PC-9 (cell line): ENCODE data around the gene GPR146. TPM values are rescaled to one million over a fixed set of nuclear protein-coding genes. Genes with fewer than 3 reads are reported as not detected.
A peak's percentile ranks its signal among the peaks of the same experiment; 100 is the strongest.

Experiments used
- BruUV-seq: library from RNA; stranded (reverse); fragments of 400-500 nt; replicated peaks from 2 replicates; lab custom pipeline; 2021; lab: Mats Ljungman, UMichigan
- CTCF ChIA-PET: fragments of 300-600 bp; sonication (Branson Sonifier 250); formaldehyde crosslinking; loops from one replicate; lab custom pipeline; 2022; ENCODE audit warnings: antibody characterized with exemption; lab: Charles Lee
- POLR2A ChIA-PET: fragments of 300-600 bp; sonication (Branson Sonifier 250); formaldehyde crosslinking; loops from one replicate; lab custom pipeline; 2022; ENCODE audit warnings: antibody characterized with exemption; ENCODE audit not compliant: unreplicated experiment; lab: Charles Lee
- DNase-seq, 2 experiments: peaks; one replicate each; pipeline versions ENCODE4 v3.0.0 to v3.0.0-alpha.2; 2015 to 2022; ENCODE audit warnings: mixed read lengths in 1 of 2
- H2AFZ ChIP-seq: fragments of 200-600 bp; sonication (generic); 2 replicates; pipeline ENCODE4 v1.8.1; 2017; ENCODE audit warnings: antibody characterized with exemption
- H3F3A ChIP-seq: fragments of 200-600 bp; sonication (generic); 2 replicates; pipeline ENCODE4 v1.8.1; 2017; ENCODE audit warnings: antibody characterized with exemption, mild to moderate bottlenecking, low read depth; ENCODE audit not compliant: insufficient read depth
- H3K27ac ChIP-seq: fragments of 200-600 bp; sonication (generic); 2 replicates; pipeline ENCODE4 v1.6.1; 2016; ENCODE audit warnings: mixed run types
- H3K27me3 ChIP-seq: fragments of 200-600 bp; sonication (generic); 2 replicates; pipeline ENCODE4 v1.6.1; 2016; ENCODE audit warnings: low read depth, mixed run types; ENCODE audit not compliant: insufficient read depth
- H3K36me3 ChIP-seq: fragments of 200-600 bp; sonication (generic); 2 replicates; pipeline ENCODE4 v1.6.1; 2016; ENCODE audit warnings: low read depth, mixed run types
- H3K4me1 ChIP-seq: fragments of 200-600 bp; sonication (generic); replicated peaks from 2 replicates; pipeline ENCODE4 v1.6.1; 2016; ENCODE audit warnings: mixed run types; ENCODE audit not compliant: insufficient read depth
- H3K4me2 ChIP-seq: fragments of 200-600 bp; sonication (generic); 2 replicates; pipeline ENCODE4 v1.6.1; 2017; ENCODE audit warnings: mixed run types
- H3K4me3 ChIP-seq: fragments of 200-600 bp; sonication (generic); 2 replicates; pipeline ENCODE4 v1.6.1; 2016; ENCODE audit warnings: mixed run types
- H3K79me2 ChIP-seq: fragments of 200-600 bp; sonication (generic); 2 replicates; pipeline ENCODE4 v1.6.1; 2017; ENCODE audit warnings: low read depth, mixed run types
- H3K9me2 ChIP-seq: fragments of 200-600 bp; sonication (generic); 2 replicates; pipeline ENCODE4 v1.8.1; 2017; ENCODE audit warnings: mild to moderate bottlenecking; ENCODE audit not compliant: insufficient read depth
- H3K9me3 ChIP-seq: fragments of 200-600 bp; sonication (generic); 2 replicates; pipeline ENCODE4 v1.8.1; 2016; ENCODE audit warnings: low read depth; ENCODE audit not compliant: insufficient read depth
- H4K20me1 ChIP-seq: fragments of 200-600 bp; sonication (generic); 2 replicates; pipeline ENCODE4 v1.8.1; 2017; ENCODE audit not compliant: insufficient read depth
- EZH2 ChIP-seq: fragments of 200-600 bp; sonication (generic); IDR thresholded peaks from 2 replicates; pipeline ENCODE4 v1.8.0; 2017; ENCODE audit warnings: antibody characterized with exemption, low read depth
- intact Hi-C: fragments of 100-400 bp; cut with micrococcal nuclease; formaldehyde crosslinking; loops from one replicate; pipeline ENCODE4 v1.10.0; 2022; ENCODE audit not compliant: unreplicated experiment
- total RNA-seq: library from RNA; stranded (reverse); gene quantifications from 2 replicates; pipeline ENCODE4 v1.2.3, GENCODE V29; 2021
- TF ChIP-seq, protein P1 (sequence below): fragments of 200-600 bp; sonication (generic); conservative IDR thresholded peaks from 2 replicates; pipeline ENCODE4 v1.6.1; 2017; ENCODE audit warnings: mixed run types, antibody characterized with exemption, mild to moderate bottlenecking, moderate library complexity

GPR146 gene
- total RNA-seq, 1 experiment from 2014 or later = 3.4 TPM

- no peak overlapping the region for H2AFZ ChIP-seq
- DNase-seq = no peak
- ChIA-PET POLR2A (no interaction called here), CTCF (no interaction called here)
- no peaks in the 10 kb centered on the region for H3K27me3 ChIP-seq
- H3K4me3 ChIP-seq = no peak overlapping the region
- no peaks in the 10 kb centered on the region for H3K36me3 ChIP-seq
- H3K4me2 ChIP-seq = no peak overlapping the region
- TF ChIP-seq, protein P1, sequence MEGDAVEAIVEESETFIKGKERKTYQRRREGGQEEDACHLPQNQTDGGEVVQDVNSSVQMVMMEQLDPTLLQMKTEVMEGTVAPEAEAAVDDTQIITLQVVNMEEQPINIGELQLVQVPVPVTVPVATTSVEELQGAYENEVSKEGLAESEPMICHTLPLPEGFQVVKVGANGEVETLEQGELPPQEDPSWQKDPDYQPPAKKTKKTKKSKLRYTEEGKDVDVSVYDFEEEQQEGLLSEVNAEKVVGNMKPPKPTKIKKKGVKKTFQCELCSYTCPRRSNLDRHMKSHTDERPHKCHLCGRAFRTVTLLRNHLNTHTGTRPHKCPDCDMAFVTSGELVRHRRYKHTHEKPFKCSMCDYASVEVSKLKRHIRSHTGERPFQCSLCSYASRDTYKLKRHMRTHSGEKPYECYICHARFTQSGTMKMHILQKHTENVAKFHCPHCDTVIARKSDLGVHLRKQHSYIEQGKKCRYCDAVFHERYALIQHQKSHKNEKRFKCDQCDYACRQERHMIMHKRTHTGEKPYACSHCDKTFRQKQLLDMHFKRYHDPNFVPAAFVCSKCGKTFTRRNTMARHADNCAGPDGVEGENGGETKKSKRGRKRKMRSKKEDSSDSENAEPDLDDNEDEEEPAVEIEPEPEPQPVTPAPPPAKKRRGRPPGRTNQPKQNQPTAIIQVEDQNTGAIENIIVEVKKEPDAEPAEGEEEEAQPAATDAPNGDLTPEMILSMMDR = no peak
- TF ChIP-seq EZH2 = no peak
- no peaks in the 10 kb centered on the region for H3K9me3 ChIP-seq
- peaks cover 8% of the 10 kb centered on the region; the same call in 1 of the 2 replicates for H3F3A ChIP-seq
- no peaks in the 10 kb centered on the region for H3K9me2 ChIP-seq
- 0 out of 2 replicates have a peak, but pooled peaks cover under 1% of the 10 kb centered on the region for H3K79me2 ChIP-seq
- no peak overlapping the region for H3K27ac ChIP-seq
- intact Hi-C loops = no loop called here
- no peaks in the 10 kb centered on the region for H3K4me1 ChIP-seq
- no TSS peak for BruUV-seq
- peaks cover 43% of the 10 kb centered on the region for H4K20me1 ChIP-seq
Observed at GRCh38 chr7:1080921-1081255, 36.5 kb downstream of the GPR146 start.

- POLR2A ChIA-PET = no interaction called here
- Histone ChIP-seq H3K4me1 (no peaks in the 10 kb centered on the region), H3K36me3 (no peaks in the 10 kb centered on the region), H3K4me2 (no peak overlapping the region), H2AFZ (no peak overlapping the region), H3K9me3 (no peaks in the 10 kb centered on the region), H4K20me1 (peaks cover 43% of the 10 kb centered on the region), H3F3A (peaks cover 8% of the 10 kb centered on the region; the same call in 1 of the 2 replicates), H3K27me3 (no peaks in the 10 kb centered on the region), H3K79me2 (0 out of 2 replicates have a peak, but pooled peaks cover 5% of the 10 kb centered on the region), H3K9me2 (no peaks in the 10 kb centered on the region), H3K27ac (no peak overlapping the region), H3K4me3 (no peak overlapping the region)
- CTCF ChIA-PET = no interaction called here
- intact Hi-C loops = no loop called here
- DNase-seq = no peak
- no TSS peak for BruUV-seq
- TF ChIP-seq EZH2 = no peak
- TF ChIP-seq, protein P1 = no peak
Observed at GRCh38 chr7:1081336-1081735, 37.0 kb downstream of the GPR146 start.

- intact Hi-C loops = no loop called here
- Histone ChIP-seq H2AFZ (no peak overlapping the region), H3K79me2 (0 out of 2 replicates have a peak, but pooled peaks cover 11% of the 10 kb centered on the region), H3K4me2 (no peak overlapping the region), H3K27ac (no peak overlapping the region), H3F3A (0 out of 2 replicates have a peak, but pooled peaks cover 7% of the 10 kb centered on the region), H3K36me3 (no peaks in the 10 kb centered on the region), H3K9me2 (no peaks in the 10 kb centered on the region), H3K9me3 (no peaks in the 10 kb centered on the region), H3K4me1 (0 out of 2 replicates have a peak, but pooled peaks cover 1% of the 10 kb centered on the region), H3K4me3 (no peak overlapping the region), H4K20me1 (peaks cover 43% of the 10 kb centered on the region), H3K27me3 (no peaks in the 10 kb centered on the region)
- no TSS peak for BruUV-seq
- ChIA-PET POLR2A (no interaction called here), CTCF (no interaction called here)
- peak in 1 of 2 experiments; percentile 22 for DNase-seq
- TF ChIP-seq EZH2 = no peak
- TF ChIP-seq, protein P1 = no peak
Observed at GRCh38 chr7:1081931-1082401, 37.6 kb downstream of the GPR146 start.
